GM18868 (cell line): Measurements from ENCODE around the gene LIME1.
A peak's percentile ranks its signal among the peaks of the same experiment; 100 is the strongest.

Source experiments
- ATAC-seq: cut with Tn5 transposase; IDR thresholded peaks from one replicate; pipeline ENCODE4 v1.9.1; 2021; ENCODE audit warnings: mild to moderate bottlenecking, moderate library complexity; ENCODE audit not compliant: unreplicated experiment

The LIME1 gene

DNA sequence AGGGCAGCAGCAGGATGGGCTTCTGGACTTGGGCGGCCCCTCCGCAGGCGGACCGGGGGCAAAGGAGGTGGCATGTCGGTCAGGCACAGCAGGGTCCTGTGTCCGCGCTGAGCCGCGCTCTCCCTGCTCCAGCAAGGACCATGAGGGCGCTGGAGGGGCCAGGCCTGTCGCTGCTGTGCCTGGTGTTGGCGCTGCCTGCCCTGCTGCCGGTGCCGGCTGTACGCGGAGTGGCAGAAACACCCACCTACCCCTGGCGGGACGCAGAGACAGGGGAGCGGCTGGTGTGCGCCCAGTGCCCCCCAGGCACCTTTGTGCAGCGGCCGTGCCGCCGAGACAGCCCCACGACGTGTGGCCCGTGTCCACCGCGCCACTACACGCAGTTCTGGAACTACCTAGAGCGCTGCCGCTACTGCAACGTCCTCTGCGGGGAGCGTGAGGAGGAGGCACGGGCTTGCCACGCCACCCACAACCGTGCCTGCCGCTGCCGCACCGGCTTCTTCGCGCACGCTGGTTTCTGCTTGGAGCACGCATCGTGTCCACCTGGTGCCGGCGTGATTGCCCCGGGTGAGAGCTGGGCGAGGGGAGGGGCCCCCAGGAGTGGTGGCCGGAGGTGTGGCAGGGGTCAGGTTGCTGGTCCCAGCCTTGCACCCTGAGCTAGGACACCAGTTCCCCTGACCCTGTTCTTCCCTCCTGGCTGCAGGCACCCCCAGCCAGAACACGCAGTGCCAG, 39.7 kb upstream of the LIME1 start, which contains the start of gene TNFRSF6B:
TNFRSF6B (plus strand) TSS at position 25 of the 729 bp plus-strand sequence; CDS start at position 141, 116 bp downstream.
- no peak for ATAC-seq

DNA sequence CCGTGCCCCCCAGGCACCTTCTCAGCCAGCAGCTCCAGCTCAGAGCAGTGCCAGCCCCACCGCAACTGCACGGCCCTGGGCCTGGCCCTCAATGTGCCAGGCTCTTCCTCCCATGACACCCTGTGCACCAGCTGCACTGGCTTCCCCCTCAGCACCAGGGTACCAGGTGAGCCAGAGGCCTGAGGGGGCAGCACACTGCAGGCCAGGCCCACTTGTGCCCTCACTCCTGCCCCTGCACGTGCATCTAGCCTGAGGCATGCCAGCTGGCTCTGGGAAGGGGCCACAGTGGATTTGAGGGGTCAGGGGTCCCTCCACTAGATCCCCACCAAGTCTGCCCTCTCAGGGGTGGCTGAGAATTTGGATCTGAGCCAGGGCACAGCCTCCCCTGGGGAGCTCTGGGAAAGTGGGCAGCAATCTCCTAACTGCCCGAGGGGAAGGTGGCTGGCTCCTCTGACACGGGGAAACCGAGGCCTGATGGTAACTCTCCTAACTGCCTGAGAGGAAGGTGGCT, 39.1 kb upstream of the LIME1 start:
- ATAC-seq: no peak

DNA sequence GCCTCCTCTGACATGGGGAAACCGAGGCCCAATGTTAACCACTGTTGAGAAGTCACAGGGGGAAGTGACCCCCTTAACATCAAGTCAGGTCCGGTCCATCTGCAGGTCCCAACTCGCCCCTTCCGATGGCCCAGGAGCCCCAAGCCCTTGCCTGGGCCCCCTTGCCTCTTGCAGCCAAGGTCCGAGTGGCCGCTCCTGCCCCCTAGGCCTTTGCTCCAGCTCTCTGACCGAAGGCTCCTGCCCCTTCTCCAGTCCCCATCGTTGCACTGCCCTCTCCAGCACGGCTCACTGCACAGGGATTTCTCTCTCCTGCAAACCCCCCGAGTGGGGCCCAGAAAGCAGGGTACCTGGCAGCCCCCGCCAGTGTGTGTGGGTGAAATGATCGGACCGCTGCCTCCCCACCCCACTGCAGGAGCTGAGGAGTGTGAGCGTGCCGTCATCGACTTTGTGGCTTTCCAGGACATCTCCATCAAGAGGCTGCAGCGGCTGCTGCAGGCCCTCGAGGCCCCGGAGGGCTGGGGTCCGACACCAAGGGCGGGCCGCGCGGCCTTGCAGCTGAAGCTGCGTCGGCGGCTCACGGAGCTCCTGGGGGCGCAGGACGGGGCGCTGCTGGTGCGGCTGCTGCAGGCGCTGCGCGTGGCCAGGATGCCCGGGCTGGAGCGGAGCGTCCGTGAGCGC, 38.5 kb upstream of the LIME1 start:
- no peak for ATAC-seq

DNA sequence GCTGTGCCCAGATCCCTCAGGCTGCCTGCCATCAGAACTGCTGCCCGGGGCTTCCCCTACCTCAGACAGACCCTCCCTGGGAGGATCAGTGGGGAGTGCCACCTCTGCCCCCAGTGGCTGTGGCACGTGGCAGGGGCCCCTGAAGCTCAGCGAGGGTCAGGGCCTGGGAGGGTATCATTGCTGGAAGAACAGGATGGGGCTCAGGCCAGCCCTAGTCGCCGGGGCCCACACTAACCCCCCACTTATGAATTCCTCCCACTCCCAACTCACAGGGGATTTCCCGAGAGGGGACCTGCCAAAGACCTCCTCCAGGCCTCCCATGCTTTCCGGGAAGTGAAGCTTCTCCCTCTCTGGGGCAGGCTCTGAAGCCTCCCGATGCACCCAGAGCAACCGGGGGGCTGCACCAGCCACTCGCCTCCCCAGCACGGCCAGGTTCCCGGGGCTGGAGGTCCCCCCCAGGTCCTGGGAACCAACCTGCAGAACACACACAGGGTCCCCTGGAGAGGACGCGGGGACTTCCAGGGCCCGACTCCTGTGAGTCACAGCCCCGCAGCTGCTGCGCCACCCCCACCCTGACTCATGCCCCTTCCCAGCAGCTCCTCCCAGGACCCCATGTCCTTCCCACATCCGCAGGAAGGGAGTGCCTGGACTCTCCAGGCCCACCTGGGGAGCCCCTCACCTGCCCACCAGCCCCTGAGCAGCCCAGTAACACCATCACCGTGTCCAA, 37.6 kb upstream of the LIME1 start:
- no peak for ATAC-seq

DNA sequence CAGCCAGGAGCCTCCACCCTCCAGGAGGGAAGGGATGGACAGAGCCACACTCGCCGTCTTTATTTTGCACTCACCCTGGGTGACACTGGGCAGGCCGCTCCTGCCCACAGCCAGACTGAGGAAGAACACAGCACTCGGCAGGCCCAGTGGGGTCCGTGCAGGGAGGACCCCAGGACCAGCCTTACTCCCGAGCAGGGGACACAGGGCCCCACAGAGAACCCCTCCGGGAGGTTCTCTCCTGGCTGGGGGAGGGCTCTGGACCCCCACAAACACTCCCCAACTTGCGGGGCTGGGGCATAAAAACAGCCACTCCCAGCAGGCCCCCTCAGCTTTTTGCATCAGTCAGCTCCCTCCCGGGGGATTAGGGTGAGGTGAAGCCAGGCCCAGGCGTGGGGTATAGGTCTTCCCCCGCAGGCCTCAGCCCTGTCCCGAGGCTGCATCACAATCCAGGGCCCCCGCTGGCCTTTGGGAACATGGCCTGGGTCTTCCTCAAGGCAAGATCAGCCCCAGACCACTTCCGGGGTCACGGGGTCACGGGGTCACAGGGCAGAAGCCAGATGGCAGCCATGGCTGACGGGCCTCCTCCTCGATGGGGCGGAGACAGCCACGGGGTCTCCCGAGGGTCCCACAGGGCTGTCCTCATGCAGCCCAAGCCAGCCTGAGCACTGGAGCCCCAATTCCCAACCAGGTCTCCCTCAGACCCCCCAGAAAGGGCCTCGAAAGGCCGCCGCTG, 36.8 kb upstream of the LIME1 start:
- ATAC-seq: no peak

DNA sequence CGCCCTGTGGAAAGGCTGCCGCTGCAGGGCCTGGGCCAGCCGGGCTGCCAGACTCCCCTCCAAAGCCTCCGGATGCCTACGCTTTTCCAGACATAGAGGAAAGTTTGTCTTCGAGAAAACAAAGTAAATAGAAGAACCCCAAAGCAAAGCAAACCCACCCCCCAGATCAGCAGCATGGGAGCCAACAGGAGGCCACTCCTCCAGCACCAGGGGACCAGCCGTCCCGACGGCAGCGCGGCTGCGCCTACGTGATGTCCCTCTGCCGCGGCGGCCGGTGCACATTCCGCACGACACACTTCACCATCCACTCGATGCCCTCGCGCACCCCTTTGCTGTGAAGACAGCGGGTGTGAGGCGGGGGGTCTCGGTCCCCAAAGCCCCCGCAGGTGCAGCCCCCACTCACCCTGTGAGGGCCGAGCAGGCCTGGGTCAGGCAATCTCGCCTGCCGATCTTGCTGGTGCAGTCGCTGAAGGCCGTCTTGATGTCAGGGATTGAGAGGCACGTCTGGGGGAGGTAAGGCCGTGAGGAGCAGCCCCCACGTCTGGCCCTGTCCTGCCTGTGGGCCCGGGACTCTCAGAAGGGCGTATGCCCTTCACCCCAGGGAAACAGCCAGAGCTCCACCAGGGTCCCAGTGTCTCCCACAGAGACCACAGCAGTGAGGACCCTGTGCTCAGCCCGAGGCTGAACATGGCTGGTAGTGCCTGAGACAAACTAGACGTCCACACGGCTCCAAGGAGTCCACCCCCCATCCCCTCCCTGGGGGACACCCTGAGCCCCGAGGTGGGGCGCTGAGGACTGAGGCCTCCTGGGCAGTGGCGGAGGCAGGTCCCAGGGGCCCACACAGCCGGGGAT, 36.0 kb upstream of the LIME1 start:
- no peak for ATAC-seq

DNA sequence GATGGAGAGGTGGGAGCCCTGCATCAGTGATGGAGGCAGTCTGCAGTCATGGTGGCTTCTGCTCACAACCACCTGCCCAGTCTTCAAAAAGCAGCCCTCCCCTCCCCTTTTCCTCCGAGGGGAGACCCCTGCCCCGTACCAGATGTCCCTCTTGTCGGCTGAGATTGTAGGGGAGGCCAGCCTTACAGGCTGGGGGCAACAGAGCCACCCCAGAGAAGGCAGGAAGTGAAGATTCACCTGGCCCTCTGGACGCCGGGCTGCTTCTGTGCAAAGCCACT, 35.5 kb upstream of the LIME1 start:
- ATAC-seq: no peak

DNA sequence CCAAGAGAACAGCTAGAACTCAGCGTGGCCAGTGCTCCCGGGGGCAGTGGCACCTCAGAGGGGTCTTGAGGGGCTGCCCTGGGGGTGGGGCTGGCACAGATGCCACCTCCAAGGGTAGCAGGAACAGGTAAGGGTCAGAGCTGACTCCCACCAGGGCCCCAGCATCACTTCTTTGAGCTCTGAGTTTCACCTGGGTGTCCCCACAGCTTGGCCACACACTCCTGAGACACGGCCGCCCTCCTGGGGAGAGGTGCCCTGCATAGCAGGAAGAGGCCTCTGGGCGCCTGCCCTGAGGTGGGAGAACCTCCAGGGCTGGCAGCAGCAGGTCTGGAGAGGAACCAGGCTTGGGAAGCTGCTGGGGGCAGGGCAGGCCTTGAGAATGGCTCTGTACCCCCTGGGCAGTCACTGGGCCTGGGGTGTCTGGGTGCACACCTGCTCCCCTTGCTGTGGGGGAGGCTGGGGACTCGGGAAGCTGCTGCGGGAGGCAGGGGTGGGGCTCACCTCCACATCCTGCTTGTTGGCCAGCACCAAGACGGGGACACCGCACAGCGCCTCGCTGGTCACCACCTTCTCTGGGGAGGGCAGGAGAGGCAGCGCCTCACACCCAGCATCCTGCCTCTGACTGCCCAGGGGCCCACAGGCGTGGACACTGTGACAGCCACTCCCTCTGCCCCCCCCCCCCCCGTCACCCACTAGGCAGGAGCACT, 35.0 kb upstream of the LIME1 start:
- no peak for ATAC-seq

DNA sequence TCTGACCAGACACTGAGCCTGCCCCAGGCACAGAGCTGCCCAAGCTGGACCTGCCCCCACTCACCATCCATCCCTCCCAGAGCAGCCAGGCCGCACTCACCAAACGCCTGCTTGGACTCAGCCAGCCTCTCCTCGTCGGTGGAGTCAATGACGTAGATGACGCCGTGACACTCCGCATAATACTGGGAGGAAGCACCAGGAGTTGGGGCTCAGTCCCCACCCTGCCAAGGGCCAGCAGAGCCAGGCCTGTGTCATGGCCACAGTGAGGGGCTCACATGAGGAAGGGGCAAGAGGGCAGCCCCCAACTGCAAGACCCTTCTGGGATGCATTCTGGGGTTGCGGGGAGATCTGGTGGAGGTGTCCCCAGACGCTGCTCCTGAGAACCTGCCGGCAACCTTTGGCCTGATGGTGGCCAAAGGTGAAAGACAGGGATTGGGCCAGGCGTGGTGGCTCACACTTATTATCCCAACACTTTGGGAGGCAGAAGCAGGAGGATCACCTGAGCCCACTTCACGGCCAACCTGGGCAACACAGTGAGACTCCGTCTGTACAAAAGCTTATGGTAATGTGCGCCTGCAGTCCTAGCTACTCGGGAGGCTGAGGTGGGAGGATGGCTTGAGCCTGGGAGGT, 34.3 kb upstream of the LIME1 start:
- ATAC-seq: no peak

DNA sequence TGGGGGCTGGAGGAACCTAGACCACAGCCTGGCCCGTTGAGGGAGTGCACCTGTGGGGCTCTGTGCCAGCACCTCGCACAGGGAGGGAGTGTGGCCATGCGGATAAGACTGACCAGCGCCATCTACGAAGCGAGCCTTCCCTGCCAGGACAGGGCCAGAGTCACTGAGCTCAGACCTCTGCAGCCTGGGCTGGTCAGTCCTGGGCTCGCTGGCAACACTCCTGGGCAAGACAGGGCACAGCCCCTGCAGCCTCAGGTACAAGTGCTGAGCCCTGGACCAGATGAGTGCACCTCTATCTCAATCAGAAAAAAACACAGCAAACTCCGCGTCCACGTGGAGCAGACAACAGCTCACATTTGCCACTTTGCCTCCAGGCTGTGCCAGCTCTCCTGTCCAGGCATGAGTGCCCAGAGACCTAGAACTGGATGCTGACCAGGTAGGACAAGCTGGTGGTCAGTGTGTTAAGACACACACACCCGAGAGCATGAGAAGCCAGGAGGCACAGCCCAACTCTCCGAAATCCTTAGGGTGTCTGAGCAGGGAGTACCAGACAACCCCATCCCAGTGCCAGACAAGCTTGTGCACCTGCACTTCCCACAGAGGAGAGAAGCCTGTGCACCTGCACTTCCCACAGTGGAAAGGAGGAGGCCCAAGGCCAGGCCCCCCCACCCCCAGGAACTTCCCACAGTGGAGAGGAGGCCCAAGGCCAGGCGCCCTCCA, 33.6 kb upstream of the LIME1 start:
- no peak for ATAC-seq

DNA sequence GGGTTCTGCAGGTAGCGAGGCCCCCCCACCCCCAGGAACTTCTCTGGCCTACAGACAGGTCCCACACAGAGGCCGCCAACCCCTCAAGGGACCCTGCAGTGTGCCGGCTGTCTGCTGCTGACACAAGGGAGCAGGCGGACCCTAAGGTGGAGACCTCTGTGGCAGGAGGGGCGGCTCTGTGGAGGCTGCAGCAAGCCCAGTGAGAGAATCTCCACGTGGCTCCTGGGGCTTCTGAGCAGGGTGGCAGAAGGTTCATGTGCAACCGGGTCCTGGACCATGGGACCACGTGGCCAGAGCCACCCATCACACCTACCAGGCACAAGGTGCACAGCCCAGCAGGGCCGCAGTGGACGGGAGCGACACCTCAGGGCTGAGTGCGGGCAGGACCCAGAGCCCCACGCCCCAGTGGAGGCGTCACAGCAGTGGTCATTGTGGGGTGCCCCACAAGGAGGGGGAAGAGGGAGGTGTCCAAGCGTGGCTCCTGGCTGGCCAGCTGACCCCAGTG, 32.9 kb upstream of the LIME1 start:
- ATAC-seq: no peak

DNA sequence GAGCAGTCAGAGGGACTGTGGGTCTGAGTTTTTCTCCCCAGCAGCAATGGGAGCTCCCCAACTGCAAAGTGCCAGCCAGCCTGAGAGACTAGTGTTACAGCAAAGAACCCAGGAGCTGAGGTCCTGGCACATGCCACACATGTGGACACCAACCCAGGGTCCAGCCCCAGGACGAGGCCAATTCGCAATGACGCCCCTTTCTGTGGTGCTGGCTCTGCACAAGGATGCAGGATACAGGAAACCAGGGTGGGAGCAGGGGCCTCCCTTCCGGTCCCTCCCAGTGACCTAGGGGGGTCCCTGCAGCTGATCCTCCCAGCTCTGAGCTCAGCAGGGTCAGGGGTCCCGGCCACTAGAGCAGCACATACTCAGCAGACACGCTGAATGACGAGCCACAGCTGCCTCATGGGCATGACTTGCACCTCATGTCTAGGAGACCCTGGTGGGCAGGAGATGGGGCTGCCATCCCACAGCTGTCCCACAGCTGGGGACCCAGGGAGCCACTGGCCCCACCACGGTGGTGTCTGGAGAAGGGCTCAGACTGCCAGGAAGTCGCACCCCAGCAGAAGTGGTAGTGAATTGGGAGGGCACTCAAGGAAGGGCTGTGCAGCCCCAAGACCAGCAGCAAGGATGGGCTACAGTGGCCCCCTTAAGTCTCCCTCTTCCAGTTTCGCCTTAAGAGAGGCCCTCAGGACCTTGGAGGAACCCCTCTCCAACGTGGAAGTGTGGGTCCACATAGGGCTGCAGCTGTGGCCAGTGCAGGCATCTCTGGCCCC, 32.3 kb upstream of the LIME1 start:
- no peak for ATAC-seq

DNA sequence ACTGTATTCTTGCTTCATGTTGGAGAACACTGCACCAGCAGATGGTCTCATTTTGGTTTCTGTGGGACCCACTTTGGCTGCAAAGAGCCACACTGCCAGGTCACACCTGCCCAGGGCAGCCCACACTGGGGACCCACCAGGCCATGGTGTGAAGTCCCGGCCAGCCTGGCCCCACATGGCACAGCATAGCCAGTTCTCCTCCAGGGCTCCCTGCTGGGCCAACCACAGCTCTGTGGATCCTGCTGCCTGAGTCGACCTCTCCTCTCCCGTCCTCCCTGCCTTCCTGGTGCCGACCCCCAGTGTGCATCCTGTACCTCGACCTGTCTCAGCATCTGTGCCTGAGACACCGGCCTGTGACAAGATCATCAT, 31.7 kb upstream of the LIME1 start:
- no peak for ATAC-seq

DNA sequence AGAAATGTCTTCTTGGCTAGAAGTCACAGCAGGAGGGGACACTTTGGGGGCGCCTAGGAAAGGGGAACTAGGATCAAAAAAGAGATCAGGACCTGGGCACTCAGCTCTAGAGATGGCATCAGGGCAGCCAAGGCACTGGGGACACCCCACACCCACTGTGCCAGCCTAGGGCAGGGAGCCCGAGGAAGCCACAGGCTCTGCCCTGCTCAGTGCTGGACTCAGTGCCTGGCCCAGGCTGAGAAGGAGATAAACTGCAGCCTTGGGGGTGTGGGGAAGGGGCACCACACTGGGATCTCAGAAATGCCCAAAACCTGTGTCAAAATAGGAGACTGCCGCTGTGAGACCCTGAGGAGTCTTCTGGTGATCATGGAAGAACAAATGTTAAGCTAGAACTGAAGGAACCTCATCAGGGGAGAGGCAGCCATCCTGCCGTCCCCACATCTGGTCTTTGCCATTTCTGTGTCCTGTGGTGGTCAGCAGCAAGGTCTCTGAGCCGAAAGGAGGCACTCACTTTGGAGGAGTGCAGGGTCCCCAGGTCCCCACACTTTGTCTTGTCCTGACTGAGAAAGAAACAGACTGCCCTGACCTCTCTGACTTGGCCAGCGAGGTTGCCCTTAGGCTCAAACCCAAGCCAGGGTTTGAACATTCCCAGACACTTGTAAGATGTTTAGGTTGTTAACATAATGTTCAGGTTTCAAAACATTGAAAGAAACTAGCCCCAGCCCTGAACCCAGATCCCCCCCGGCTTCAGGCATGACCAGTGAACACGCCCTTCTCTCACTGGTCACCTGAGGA, 31.0 kb upstream of the LIME1 start:
- ATAC-seq: no peak

DNA sequence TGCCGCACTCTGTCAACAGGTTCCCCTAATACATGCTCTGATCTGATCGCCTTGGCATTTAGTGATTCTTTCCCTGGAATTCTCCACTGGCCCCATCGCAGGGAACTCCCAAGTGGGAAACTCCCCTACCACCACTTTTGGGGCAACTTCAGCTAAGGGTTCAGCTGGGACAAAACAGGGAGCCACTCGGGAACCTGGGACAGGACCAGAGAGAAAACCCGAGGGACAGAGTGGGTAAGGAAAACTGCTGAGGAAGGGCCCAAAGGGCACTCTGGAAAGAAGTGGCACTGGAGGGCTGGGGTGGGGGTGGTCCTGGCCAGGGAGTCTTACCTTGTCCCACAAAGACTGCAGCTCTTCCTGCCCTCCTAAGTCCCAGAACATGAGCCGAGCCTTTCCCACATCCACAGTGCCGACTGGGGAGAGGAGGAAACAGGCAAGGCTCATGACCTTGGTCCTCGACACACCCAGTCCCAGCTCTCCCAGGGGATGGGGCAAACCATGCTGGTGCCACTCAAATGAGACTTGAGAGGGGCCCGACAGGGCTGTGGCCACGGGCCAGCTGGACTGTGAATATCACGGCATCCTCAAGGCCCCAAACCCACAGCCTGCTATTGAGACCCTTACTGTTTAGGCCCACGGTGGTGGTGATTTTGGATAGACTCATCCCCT, 30.3 kb upstream of the LIME1 start:
- ATAC-seq: no peak

DNA sequence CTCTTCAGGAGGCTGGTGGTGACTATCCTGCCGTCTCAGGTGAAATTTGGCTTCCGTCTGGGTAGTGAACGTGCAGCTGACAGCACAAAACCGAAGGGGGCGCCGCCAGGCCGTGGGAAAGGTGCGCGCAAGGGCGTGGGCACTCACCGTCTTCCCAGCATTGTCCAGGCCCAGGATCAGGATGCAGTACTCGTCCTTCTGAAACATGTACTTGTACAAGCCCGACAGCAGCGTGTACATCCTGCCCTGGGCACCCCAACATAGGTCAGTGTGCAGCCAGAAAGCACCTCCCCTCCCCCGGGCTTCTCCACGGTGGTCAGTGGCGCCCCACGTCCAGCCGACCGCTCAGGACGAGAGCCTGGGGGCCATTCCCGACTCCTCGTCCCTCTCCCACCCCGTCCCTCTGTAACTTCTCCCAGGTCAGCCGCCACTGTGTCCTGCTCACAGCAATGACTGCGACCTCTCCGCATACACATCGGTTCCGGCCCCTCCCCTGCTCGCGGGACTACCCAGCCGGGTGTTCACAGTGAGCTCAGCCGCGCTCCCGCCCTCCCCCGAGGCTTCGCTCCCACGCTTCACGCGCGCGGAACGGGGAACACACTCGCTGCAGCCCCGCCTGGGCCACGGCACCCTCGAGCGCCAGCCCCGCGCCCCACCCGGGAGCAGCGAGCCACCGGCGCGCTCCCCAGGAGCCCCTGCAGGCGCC, 29.5 kb upstream of the LIME1 start:
- peak; percentile 27 for ATAC-seq
